ENCODE measurements around the gene FARP2.
"Not testable (repeated sequence)": the region's sequence is repeated elsewhere in the genome, so short reads cannot be mapped to it uniquely, and the experiment has no call there.

The FARP2 gene

DNA sequence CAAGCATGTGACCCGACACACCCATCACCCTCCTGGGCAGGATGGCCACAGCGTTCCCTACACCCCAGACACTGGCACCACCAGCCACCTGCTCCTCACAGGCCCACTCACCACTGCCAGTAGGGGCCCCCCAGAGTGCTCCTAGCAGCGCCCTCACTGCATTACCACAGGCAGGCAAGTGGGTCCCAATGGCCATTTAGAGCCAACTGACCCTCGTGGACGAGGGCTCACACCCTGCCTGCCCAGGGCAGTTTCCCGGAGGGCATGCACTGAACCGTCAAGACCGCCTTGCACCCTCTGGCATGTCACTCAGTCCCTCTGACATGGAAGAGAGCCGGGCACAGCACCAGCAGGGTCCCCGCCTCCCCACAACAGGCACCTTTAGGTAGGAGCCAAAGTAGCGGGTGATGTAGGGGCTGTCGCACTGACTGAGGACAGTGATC, 145.0 kb downstream of the FARP2 start:
- DNase-seq, result no peak

DNA sequence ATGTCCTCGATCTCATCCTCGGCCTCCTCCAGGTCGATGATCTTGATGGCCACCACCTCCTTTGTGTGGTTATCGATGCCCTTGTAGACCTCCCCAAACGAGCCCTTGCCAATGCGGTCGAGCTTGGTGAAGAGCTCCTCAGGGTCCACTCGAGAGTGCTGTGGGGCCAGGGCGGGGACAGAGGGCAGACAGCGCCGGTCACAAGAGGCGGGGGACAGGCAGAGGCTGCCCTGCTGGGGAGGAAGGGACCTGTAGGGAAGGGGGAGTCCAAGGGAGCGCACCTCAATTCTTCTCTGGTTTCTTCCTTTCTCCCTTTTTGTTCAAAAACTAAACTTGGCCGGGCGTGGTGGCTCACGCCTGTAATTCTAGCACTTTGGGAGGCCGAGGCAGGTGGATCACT, 145.5 kb downstream of the FARP2 start:
- no peak for DNase-seq

DNA sequence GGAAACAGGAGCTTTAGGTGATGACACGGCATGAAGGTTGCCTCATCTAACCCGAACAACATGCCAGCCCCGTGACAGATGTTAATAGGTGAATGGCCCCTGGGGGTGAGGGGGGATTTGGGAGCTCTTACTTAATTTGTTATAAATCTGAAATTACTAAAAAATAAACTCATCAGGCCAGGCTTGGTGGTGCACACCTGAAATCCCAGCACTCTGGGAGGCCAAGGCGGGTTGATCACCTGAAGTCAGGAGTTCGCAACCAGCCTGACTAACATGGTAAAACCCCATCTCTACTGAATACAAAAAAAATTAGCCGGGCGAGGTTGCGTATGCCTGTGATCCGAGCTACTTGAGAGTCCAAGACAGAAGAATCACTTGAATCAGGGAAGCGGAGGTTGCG, 146.2 kb downstream of the FARP2 start:
- no peak for DNase-seq

DNA sequence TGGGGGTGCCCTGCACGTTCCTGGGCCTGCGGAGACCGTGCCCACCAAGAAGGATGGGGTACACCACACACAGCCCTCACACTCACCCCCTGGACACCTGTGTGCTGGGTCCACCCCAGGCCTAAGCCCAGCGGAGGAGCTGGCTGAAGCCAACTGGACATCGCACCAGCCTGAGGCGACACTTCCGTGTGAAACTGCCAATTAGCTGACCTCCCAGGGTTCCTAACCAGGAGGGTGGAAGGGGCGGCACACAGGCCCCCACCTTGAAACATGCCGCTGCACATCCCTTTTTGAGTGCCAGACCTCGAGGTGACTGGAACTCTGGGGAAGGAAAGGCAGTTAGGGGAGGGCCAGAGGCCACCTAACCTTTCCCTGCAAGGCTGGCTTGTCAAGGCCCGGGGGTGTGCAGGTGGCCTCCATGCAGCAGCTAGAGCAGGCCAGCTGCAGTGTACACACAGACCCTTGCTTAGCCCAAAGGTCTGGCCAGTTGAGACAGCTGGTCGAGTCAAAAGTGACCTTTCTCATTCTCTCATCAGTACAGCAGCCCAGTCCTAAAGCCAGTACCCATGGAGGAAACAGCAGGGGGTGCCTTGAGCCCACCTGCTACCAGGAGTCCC, 147.8 kb downstream of the FARP2 start:
- DNase-seq, result no peak

DNA sequence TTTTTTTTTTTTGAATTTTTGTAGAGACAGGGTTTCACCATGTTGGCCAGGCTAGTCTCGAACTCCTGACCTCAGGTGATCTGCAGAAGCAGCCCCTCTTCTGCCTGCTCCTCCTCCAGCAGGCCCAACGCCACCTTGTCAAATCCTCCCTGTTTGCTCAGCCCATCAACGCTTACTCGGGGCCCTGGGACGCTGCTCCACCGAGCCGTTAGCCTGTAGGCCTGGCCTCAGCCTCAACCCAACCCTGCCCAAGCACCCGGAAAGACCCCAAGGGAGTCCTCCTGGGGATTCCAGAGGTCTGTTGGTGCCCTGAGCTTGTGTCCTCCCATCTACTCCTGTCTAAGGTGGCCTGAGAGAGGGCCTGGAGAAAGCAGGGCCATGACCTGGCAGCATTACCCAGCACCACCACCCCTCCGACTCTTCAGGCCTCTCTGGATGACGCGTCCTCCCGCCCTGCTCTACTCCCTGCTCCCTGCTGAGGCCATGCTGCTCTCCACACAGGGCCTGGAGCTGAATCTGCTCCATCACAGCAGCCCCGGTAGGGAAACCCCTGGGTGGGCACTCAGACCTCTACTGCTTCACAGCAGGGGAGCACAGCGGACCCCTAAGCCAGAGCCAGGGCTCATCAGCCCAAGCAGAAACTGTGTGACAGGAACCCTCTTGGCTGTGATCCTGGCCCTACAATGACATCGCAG, 149.1 kb downstream of the FARP2 start:
- DNase-seq, result no peak

DNA sequence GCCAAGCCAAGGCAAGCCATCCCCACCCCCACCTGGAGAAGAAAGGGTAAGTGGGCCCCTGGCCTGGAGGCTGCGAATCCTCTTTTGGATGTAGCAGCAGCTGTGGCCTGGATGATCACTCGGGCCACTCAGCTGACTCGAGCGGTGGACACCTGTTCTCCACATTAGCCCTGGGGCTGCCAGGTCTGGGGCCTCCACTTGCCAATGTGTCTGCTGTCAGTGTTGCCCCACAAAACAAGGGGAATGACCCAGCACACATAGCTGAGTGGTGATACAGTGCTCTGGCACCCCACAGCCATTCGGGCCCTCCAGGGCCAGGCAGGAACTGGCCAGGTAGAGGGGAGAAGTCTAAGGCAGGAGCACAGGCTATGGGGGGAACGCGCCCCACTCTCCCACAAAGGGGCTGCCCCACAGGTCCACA, 149.7 kb downstream of the FARP2 start:
- DNase-seq, result no peak

DNA sequence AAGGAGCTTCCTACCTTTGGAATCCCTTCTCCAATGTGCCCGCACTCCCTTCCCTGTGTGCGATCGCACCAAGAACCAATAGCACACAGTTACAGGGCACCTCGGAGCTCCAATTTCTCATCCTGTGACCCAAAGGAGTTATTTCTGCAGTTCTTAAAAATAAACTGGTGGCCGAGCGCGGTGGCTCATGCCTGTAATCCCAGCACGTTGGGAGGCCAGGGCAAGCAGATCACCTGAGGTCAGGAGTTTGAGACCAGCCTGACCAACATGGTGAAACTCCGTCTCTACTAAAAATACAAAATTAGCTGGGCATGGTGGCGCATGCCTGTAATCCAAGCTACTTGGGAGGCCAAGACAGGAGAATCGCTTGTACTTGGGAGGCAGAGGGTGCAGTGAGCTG, 150.2 kb downstream of the FARP2 start:
- DNase-seq, result not testable (repeated sequence)

DNA sequence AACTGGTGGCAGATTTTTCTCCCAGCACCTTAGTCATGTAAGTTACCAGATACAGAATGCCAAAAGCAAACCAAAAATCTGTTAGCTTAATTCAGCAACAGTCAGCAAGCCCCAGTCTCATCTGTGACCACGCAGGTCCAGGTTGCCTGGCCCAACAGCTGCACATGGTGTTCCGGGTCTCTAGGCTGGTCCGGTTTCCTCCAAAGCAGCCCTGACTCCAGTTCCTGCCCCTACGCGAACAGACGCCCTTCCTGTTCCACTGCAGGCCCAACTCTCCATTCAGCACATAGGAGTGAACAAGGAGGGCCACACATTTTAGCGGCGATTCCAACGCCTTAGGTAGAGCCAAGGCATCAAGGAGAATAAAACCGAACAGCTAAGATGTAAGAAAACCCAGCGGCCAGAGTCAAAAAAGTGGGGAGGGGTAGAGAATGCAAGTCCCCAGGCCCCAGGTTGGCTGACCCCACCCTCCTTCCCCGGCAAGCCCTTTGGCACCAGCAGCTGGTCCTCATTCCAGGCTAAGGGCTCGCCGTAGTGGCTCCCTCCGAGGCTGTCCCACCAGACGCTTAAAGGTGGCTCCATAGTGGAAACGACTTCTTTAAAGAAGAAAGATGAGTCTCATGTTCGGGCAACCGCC, 150.8 kb downstream of the FARP2 start:
- no peak for DNase-seq

DNA sequence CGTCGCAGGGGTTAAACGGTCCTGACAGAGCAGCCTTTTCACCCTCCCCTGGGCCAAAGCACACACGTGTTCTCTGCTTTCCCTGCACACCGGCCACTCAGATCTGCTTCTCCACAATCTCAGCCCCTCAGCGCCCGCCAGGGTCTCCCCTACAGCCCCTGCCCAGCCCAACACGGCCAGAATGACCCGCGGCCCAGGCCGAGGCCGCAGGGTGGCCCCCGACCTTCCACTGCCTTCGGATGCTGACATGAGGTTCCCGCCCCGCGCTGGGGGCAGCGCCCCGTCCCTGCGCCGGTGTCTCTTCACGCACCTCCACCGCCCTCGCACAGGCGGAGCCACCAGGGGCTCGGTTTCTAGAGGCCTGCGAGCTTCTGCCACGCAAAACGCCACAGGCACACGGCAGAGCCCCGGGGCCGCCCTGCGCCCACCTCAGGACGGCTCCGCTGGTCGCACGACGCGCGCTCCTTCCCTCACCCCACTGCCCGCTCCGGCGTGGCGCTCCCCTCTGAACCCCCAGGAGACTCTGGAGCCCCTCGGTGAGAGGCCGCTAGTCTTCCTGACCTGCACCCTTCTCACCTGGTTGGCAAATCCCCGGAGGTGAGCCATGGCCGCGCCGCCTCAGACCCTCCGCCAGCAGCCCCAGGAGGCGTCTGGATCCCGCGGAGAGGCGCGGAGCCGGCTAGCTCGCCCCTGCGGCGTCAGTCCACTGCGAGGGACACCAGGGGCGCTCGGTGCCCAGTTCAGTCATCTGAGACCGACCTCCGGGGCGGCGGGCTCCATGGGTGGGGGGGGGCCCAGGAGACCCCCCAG, 151.6 kb downstream of the FARP2 start:
- peak in 13 of 51 donors; percentile 15 to 68 (median 56) for DNase-seq

DNA sequence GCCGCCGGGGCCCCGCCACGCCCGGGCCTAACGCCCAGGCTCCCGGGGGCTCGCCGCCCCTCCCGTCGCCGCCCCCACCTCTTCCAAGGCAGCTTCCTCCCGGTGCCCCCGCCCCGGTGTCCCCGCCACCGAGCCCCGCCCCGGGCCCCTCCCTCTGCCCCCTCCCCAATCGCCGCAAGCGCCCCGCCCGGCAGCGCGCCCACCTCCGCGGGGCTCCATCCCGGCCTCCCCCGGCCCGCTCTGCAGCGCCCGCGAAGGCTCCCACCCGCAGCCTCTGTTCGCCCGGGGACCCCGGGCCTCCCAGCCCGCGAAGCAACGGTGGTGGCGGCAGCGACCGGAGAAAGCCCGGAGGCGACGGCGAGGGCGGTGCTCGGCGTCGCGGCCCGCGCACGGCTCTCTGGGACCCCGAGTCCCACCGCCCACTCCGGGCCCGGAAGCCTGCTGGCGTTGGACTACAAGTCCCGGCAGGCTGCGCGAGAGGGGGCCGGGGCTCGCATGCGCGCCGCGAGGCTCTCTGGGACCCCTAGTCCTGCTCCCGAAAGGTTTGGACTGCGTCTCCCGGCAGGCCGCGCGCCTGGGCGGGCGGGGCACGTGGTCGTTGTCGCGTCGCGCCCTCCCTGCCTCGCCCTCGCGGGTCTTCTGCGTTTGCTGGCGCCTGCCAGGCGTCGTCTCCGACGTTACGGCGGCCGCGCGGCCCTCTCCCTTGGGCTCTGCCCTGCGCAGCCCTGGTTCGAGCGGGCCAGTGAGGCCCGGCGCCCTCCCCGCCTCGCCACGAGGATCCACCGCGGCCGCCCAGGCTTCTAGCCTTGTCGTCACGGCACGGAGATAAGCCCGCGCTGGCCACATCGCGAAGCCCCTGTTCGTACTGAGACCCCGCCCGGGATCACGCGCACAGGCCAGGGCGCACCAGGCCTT, 152.4 kb downstream of the FARP2 start, which contains the start of gene STK25:
STK25 (minus strand) TSS at position 345 of the 915 bp plus-strand sequence. CDS start 549 bp downstream, outside the sequence.
- DNase-seq, result peak; percentile 60 to 99 (median 96)

DNA sequence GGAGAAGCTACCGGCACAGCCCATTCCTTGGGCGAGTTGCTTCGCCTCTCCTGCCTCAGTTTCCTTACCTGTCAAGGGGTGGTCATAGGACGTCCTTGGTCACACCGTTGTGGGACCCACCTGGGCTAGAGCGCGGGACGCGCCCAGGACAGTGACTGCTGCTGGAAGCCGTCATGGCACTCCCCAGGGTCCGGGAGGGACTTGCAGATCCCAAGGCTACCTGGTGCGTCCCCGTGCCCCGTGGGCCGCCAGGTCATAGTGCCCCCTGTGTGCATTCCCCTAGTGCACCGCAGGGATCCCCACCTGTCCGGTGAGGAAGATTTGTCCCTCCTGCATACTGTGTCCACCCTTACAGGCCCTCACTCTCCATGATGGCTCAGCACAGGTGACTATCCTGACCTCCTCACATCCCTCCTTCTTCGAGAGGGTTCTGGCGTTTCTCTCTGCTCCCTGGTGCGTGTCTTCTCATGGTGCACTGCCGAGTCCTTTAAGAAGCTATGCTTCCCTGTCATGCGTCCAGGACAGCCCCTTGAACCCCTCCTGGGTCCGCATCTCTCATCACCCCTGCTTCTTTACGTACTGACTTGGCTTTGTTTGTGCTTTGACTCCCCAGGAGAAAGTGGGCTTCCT, 153.2 kb downstream of the FARP2 start:
- peak in 3 of 51 donors; percentile 42 to 51 (median 43) for DNase-seq

DNA sequence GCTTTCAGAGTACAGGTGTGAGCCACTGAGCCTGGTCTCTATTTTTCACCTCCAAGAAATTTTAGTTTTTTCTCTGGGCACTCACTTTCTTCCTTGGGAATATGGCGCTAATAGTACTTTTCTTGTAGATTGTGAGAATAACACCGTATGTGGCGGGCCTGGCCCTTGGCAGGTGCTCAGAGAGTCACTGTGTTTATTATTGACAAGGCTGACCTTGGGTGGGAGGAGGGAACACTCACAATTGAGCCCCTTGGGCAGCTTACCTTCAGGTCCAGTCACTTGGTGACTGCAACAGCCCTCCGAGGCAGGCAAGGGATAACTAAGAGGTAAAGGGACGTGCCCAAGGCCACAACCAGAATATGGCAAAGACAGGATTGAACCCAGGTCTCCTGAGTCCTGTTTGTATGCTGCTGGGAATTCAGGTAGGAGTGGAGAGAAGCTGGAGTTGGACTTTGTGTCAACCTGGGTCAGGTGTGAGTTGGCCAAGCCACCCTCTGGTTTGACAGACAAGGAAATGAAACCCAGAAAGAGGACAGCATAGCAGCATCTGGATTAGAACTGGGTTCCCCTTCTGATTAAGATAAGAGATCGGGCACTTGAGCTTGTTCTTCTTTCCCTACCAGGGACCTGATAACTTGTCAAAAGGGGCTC, 155.1 kb downstream of the FARP2 start:
- DNase-seq, result no peak

DNA sequence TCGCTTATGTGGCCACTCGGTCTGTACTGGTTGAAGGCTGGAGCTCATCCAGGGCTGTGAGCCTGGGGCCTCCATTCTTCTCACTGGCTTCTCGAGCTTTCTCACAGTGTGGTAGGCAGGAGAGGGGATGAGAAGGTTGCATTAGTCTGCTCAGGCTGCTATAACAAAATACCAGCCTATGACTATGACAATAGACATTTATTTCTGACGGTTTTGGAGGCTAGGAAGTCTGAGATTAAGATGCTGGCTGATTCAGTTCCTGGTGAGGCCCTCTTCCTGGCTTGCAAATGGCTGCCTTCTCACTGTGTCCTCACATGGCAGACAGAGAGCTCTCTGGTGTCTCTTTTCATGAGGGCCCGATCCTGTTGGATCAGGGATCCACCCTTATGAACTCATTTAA, 158.5 kb downstream of the FARP2 start:
- no peak for DNase-seq

DNA sequence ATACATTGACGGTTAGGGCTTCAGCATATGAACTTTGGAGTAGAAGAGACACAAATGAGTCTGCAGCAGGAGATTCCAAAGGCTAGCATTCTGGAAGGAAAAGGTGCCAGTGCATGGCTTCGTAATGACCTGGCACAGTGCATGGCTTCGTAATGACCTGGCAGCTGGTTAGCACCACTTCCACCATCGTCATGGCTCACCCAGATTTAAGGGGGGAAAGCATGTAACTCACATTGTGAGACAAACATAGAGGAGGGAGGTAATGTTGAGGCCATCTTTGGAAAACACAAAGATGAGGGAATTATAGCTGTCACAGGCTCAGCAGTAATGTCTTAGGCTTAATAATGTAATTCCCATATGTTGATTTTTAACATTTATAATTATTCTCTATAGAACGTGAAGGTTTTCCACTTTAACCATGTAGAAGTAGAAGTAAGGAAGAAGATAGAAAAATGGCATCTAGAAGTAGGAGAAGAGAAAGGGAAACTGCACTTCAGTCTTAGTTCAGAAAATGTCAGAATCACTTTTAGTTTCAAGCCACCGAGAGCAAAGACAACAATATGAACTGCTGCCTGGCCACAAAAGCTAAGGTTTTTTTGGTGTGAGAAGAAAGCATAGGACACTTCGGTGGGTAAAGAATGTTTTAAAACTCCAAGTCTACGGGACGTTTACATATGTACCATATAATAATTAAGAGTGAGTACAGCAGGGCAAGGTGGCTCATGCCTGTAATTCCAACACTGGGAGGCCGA, 159.1 kb downstream of the FARP2 start:
- no peak for DNase-seq

DNA sequence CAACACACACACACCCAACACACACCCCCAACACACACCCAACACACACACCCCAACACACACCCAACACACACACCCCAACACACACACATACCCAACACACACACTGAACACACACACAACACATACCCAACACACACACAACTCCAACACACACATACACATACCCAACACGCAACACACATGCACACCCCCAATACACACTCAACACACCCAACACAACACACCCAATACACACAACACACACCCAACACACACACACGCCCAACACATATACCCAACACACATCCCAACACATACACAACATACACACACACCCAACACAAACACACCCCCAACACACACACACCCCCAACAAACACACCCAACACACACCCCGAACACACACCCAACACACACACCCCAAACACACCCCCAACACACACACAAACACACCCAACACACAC, 160.5 kb downstream of the FARP2 start:
- DNase-seq, result no peak

DNA sequence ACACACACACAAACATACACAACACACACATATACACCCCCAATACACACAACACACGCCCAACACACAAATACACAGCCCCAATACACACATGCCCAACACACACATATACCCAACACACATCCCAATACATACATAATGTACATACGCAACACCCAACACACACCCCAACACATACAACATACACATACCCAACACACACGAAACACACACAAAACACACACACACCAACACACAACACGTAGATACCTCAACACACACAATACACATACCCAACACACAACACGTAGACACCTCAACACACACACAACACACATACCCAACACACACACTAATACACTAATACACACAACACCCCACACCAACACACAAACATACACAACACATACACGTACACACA, 161.2 kb downstream of the FARP2 start:
- DNase-seq, result no peak

DNA sequence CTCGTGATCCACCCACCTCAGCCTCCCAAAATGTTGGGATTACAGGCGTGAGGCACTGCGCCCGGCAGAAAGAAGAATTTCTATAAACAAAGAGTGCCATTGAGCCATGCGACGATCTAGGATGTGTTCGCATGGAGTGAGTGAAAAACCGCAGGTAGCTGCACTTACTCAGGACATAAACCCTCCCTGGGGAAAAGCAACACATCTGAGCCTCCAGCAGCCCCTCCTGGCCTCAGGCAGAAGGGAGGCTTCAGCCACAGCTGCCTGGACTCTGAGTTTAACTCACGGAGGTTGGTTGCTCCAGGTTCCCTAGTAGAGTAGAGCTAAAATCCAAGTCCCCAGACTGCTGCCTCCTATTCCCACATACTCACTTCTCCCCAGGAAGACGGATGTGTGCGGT, 163.6 kb downstream of the FARP2 start:
- DNase-seq, result no peak

DNA sequence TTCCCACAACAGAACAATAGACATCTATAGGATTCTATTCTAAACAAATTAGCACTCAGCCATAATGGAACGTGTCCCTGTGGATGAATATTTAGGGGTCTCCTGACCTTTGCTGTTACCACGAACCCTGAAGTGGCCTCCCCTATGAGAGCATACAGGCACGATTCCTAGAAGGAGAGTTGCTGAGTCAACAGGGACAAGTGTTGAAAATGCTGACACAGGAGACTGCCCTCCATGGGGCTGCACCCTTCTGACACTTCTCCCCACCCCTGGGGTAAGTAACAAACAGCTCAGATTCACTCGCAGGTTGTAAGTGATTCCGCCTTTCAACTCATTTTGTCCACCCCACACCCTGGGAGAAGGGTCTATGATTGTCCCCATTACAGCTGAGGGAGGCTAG, 166.4 kb downstream of the FARP2 start:
- no peak for DNase-seq

All from hypothalamus (tissue), 51 donors.